HepG2 (cell line): ENCODE data around the gene SFT2D2. TPM values are rescaled to one million over a fixed set of nuclear protein-coding genes. Genes with fewer than 3 reads are reported as not detected.
A peak's percentile ranks its signal among the peaks of the same experiment; 100 is the strongest.

Source experiments
- ATAC-seq: fragments of 200-7000 bp; cut with Tn5 transposase; 3 replicates; pipeline ENCODE4 v1.9.1; 2020; ENCODE audit warnings: mild to moderate bottlenecking, moderate library complexity
- BruUV-seq: library from RNA; stranded (reverse); fragments of 400-500 nt; replicated peaks from 2 replicates; lab custom pipeline; 2021; lab: Mats Ljungman, UMichigan
- CTCF ChIA-PET: fragments of 300-600 bp; formaldehyde crosslinking; extraction: SDS; loops from one replicate; lab custom pipeline; 2021; ENCODE audit warnings: low total read pairs, inconsistent platforms, low intra/inter-chr PET ratio; lab: Yijun Ruan, JAX
- POLR2A ChIA-PET: fragments of 350-600 bp; sonication (Branson Sonifier 250); formaldehyde crosslinking; loops from one replicate; lab custom pipeline; 2020; ENCODE audit warnings: antibody characterized with exemption, inconsistent platforms; lab: Yijun Ruan, JAX
- DNase-seq: peaks from one replicate; pipeline ENCODE4 v3.0.0-alpha.2; 2015; ENCODE audit warnings: low spot score
- FAIRE-seq: peaks from 3 replicates; lab custom pipeline; 2011; peaks lifted over from hg19 to GRCh38; lab: Jason Lieb, UNC
- H2AFZ ChIP-seq: one replicate; pipeline ENCODE4 v1.6.1; 2011; ENCODE audit warnings: low read length, inconsistent platforms
- H3K27ac ChIP-seq: fragments of 300-600 bp; 3 replicates; pipeline ENCODE4 v1.8.0; 2011; ENCODE audit warnings: mixed run types, mild to moderate bottlenecking, mixed read lengths, low read length, inconsistent platforms; ENCODE audit not compliant: insufficient read depth; ENCODE audit errors: extremely low read length
- H3K27me3 ChIP-seq, 2 experiments: fragments of 200-600 bp in 1 of 2; 2 replicates in 1 of 2; 3 replicates in 1 of 2; pipeline versions ENCODE4 v1.6.0 to v1.8.0; 2011; ENCODE audit warnings: low read length in 2 of 2, mild to moderate bottlenecking in 2 of 2, moderate library complexity in 2 of 2, inconsistent platforms in 1 of 2; ENCODE audit not compliant: insufficient read depth in 2 of 2, control insufficient read depth in 1 of 2
- H3K36me3 ChIP-seq, 2 experiments: fragments of 200-600 bp in 1 of 2; replicated peaks in 1 of 2; 2 replicates in 1 of 2; 3 replicates in 1 of 2; pipeline versions ENCODE4 v1.5.1 to v1.8.0; 2011; ENCODE audit warnings: low read length in 2 of 2, inconsistent platforms in 1 of 2; ENCODE audit not compliant: insufficient read depth in 2 of 2, control insufficient read depth in 1 of 2
- H3K4me1 ChIP-seq: 2 replicates; pipeline ENCODE4 v1.5.1; 2012; ENCODE audit warnings: low read length, inconsistent platforms; ENCODE audit not compliant: insufficient read depth
- H3K4me2 ChIP-seq: 2 replicates; pipeline ENCODE4 v1.6.0; 2011; ENCODE audit warnings: low read depth, low read length, inconsistent platforms
- H3K4me3 ChIP-seq, 3 experiments: fragments of 200-600 bp in 1 of 3; sonication (generic), shearing (Covaris generic) in 1 of 3; replicated peaks in 1 of 3; 2 replicates each; pipeline ENCODE4 v1.5.1; 2011 to 2016; ENCODE audit warnings: low read length in 3 of 3, inconsistent platforms in 2 of 3, low read depth in 2 of 3, mild to moderate bottlenecking in 2 of 3, control low read depth in 1 of 3, mixed read lengths in 1 of 3; ENCODE audit not compliant: insufficient read depth in 1 of 3
- H3K79me2 ChIP-seq: one replicate; pipeline ENCODE4 v1.6.1; 2011; ENCODE audit warnings: low read length, inconsistent platforms; ENCODE audit not compliant: insufficient read depth
- H3K9ac ChIP-seq: 2 replicates; pipeline ENCODE4 v1.6.0; 2011; ENCODE audit warnings: mild to moderate bottlenecking, low read depth, low read length, inconsistent platforms; ENCODE audit not compliant: insufficient read depth
- H3K9me3 ChIP-seq: 2 replicates; pipeline ENCODE4 v1.5.1; 2012; ENCODE audit warnings: mild to moderate bottlenecking, low read length
- H4K20me1 ChIP-seq: 2 replicates; pipeline ENCODE4 v1.6.0; 2011; ENCODE audit warnings: inconsistent platforms, mild to moderate bottlenecking, low read length, moderate library complexity; ENCODE audit not compliant: insufficient read depth
- BCLAF1 ChIP-seq: fragments of 450-650 bp; IDR thresholded peaks from 2 replicates; pipeline ENCODE4 v1.6.1; 2017; ENCODE audit warnings: mild to moderate bottlenecking
- BORCS8-MEF2B ChIP-seq: sonication (generic); formaldehyde crosslinking; IDR thresholded peaks from 2 replicates; pipeline ENCODE4 v1.8.0; 2022; ENCODE audit warnings: mild to moderate bottlenecking, missing genetic modification reagents
- CAMTA2 ChIP-seq: sonication (generic); formaldehyde crosslinking; IDR thresholded peaks from 2 replicates; pipeline ENCODE4 v1.4.0; 2020; ENCODE audit warnings: mild to moderate bottlenecking, missing genetic modification reagents, borderline replicate concordance
- EEA1 ChIP-seq: sonication (generic); formaldehyde crosslinking; IDR thresholded peaks from 2 replicates; pipeline ENCODE4 v1.5.1; 2020; ENCODE audit warnings: mild to moderate bottlenecking, missing genetic modification reagents, borderline replicate concordance
- GATAD2A ChIP-seq: IDR thresholded peaks from 2 replicates; pipeline ENCODE4 v1.6.1; 2016
- HNF1A ChIP-seq, 2 experiments: sonication (generic) in 1 of 2; formaldehyde crosslinking in 1 of 2; IDR thresholded peaks; 2 replicates each; pipeline versions ENCODE4 v1.4.0 to v1.6.1; 2016 to 2020; ENCODE audit warnings: borderline replicate concordance in 1 of 2, low read depth in 1 of 2, mild to moderate bottlenecking in 1 of 2, missing genetic modification reagents in 1 of 2
- KLF6 ChIP-seq: IDR thresholded peaks from 2 replicates; pipeline ENCODE4 v1.8.0; 2016; ENCODE audit warnings: missing biosample characterization, missing genetic modification reagents
- MYC ChIP-seq: sonication (generic); formaldehyde crosslinking; IDR thresholded peaks from 2 replicates; pipeline ENCODE4 v1.9.0; 2021; ENCODE audit warnings: missing genetic modification reagents, borderline replicate concordance
- RORA ChIP-seq: sonication (generic); formaldehyde crosslinking; IDR thresholded peaks from 2 replicates; pipeline ENCODE4 v1.5.0; 2020; ENCODE audit warnings: mild to moderate bottlenecking, missing genetic modification reagents, moderate library complexity
- SRF ChIP-seq: IDR thresholded peaks from 2 replicates; pipeline ENCODE4 v1.6.1; 2011; ENCODE audit warnings: mild to moderate bottlenecking, low read depth, low read length, moderate library complexity
- TEF ChIP-seq: sonication (generic); formaldehyde crosslinking; IDR thresholded peaks from 2 replicates; pipeline ENCODE4 v1.5.0; 2020; ENCODE audit warnings: missing genetic modification reagents
- U2AF1 ChIP-seq: fragments of 200-400 bp; formaldehyde crosslinking; optimal IDR thresholded peaks from 2 replicates; pipeline ENCODE3; 2017; ENCODE audit warnings: mild to moderate bottlenecking, low read depth, low read length
- ZNF468 ChIP-seq: sonication (generic); formaldehyde crosslinking; IDR thresholded peaks from 2 replicates; pipeline ENCODE4 v1.8.0; 2022; ENCODE audit warnings: mild to moderate bottlenecking, moderate library complexity, missing genetic modification reagents
- ZNF782 ChIP-seq: sonication (generic); formaldehyde crosslinking; IDR thresholded peaks from 2 replicates; pipeline ENCODE4 v1.4.0; 2020; ENCODE audit warnings: missing genetic modification reagents, mild to moderate bottlenecking, borderline replicate concordance
- WGBS: methylation state at CpG from one replicate; pipeline ENCODE4 v1.1.6; 2017; ENCODE audit warnings: low lambda C conversion rate; 5-methylcytosine and 5-hydroxymethylcytosine counted together
- in situ Hi-C: cut with HindIII; loops from 2 replicates; pipeline ENCODE4 v1.10.0; 2017; ENCODE audit warnings: low pct_unique_long_range_greater_than_20kb; ENCODE audit not compliant: extremely low pct_ligation_motif_present
- intact Hi-C: fragments of 100-400 bp; cut with micrococcal nuclease; formaldehyde crosslinking; loops from one replicate; pipeline ENCODE4 v1.10.0; 2022; ENCODE audit not compliant: unreplicated experiment
- polyA plus RNA-seq, 8 experiments: library from polyadenylated mRNA; depleted of rRNA in 3 of 8; stranded (reverse) in 7 of 8; unstranded in 1 of 8; fragments of >200 nt; fragmentation: Illumina TruSeq in 4 of 8; extraction: Trizol in 4 of 8; gene quantifications; 2 replicates each; pipeline versions ENCODE4 v1.2.1 to v1.2.3, GENCODE V29; 2011 to 2016; ENCODE audit warnings: low read depth in 4 of 8, missing spikeins in 1 of 8, mixed read lengths in 1 of 8; ENCODE audit not compliant: insufficient read depth in 1 of 8
- total RNA-seq, 5 experiments: library from RNA; depleted of rRNA; stranded (reverse); fragments of >200 nt; fragmentation: Illumina TruSeq; extraction: Trizol; gene quantifications; 2 replicates each; pipeline ENCODE4 v1.2.3, GENCODE V29; 2016; ENCODE audit warnings: low read depth in 1 of 5

Gene SFT2D2
- total and polyA plus RNA-seq, 2 of the 13 experiments (the other 11 are each of a cell fraction or from before 2014, with no cell fraction given), result 10.0 to 28.8 TPM

- Histone ChIP-seq H3K4me3 (peak within 1 kb of the TSS; percentile 76 to 85 (median 83)), H3K27ac (peak within 1 kb of the TSS; percentile 68), H2AFZ (peak within 1 kb of the TSS; percentile 92), H3K79me2 (peaks cover 8% of the 10 kb centered on the region), H4K20me1 (no peaks in the 10 kb centered on the region), H3K4me1 (peaks cover 11% of the 10 kb centered on the region), H3K9me3 (no peaks in the 10 kb centered on the region), H3K4me2 (peak within 1 kb of the TSS; percentile 80), H3K27me3 (no peaks in the 10 kb centered on the region; a peak in 1 of 5 replicates), H3K9ac (peak within 1 kb of the TSS; percentile 78), H3K36me3 (no peaks in the 10 kb centered on the region)
- TSS peak; percentile 78 for BruUV-seq
- POLR2A ChIA-PET, result interaction anchor here (1.0 kb wide), 1 partner anchor 15 kb away, joined by 4 read pairs; no protein-coding TSS in a partner anchor
- peak; percentile 95 for DNase-seq
- in situ Hi-C loops, result no loop called here
- CTCF ChIA-PET, result interaction anchor here (0.8 to 1.4 kb wide), 2 partner anchors 57 to 86 kb away, joined by 3 to 4 read pairs; no protein-coding TSS in a partner anchor
- peak; percentile 96 for ATAC-seq
- 2% methylated on average over 23 of the region's 56 CpGs for WGBS
- peak; percentile 76 for FAIRE-seq
- intact Hi-C loops, result loop anchor here (1.0 to 5.0 kb wide), 2 partner anchors 58 to 143 kb away; no protein-coding TSS in a partner anchor
- TF ChIP-seq SRF, result peak; percentile 27; the same call in 1 of the 2 replicates
- TF ChIP-seq ZNF468, result no peak
- peak; percentile 75; the same call in 1 of the 2 replicates for TF ChIP-seq ZNF782
- TF ChIP-seq BCLAF1, result no peak
- peak; percentile 91 for TF ChIP-seq KLF6 (CRISPR knock-in tag)
- no peak for TF ChIP-seq CAMTA2 (CRISPR knock-in tag)
- no peak for TF ChIP-seq HNF1A (IDR thresholded peaks at IDR 0.05; ENCODE audit: low read depth)
- TF ChIP-seq HNF1A (CRISPR knock-in tag; IDR thresholded peaks at IDR 0.05; ENCODE audit: borderline replicate concordance), result peak; percentile 18; the same call in 1 of the 2 replicates
- peak; percentile 74 for TF ChIP-seq GATAD2A (CRISPR knock-in tag)
- TF ChIP-seq EEA1, result 0 out of 2 replicates have a peak, but pooled peaks have one; percentile 43
- no peak for TF ChIP-seq TEF (CRISPR knock-in tag)
- peak; percentile 43; the same call in 1 of the 2 replicates for TF ChIP-seq MYC
- peak; percentile 68; the same call in 1 of the 2 replicates for TF ChIP-seq BORCS8-MEF2B (CRISPR knock-in tag)
- peak; percentile 40 for TF ChIP-seq U2AF1
- no peak for TF ChIP-seq RORA (CRISPR knock-in tag)
Measured at GRCh38 chr1:168178638-168179437, 47.0 kb upstream of the SFT2D2 start, which contains the start of gene TIPRL. TSS of gene TIPRL (plus strand) at chr1:168178962. CDS start at chr1:168179078, 116 bp downstream.
